AG04450 (cell line): Measurements from ENCODE around the gene FOS. TPM values are rescaled to one million over a fixed set of nuclear protein-coding genes. Genes with fewer than 3 reads are reported as not detected.
A peak's percentile ranks its signal among the peaks of the same experiment; 100 is the strongest.
"Not testable (repeated sequence)": the region's sequence is repeated elsewhere in the genome, so short reads cannot be mapped to it uniquely, and the experiment has no call there.

Source experiments
- CTCF ChIA-PET: fragments of 300-600, 350-600 bp; formaldehyde crosslinking; extraction: SDS; loops from one replicate; lab custom pipeline; 2022; ENCODE audit warnings: antibody characterized with exemption, inconsistent platforms; lab: Charles Lee
- POLR2A ChIA-PET: fragments of 350-600 bp; formaldehyde crosslinking; extraction: SDS; loops from one replicate; lab custom pipeline; 2021; ENCODE audit warnings: antibody characterized with exemption, inconsistent platforms; lab: Yijun Ruan, JAX
- DNase-seq: peaks from one replicate; pipeline ENCODE4 v3.0.0-alpha.2; 2011; ENCODE audit warnings: low read depth, low spot score
- H3K27ac ChIP-seq: one replicate; pipeline ENCODE4 v1.5.1; 2012; ENCODE audit warnings: low read depth, low read length, control low read depth
- H3K27me3 ChIP-seq: one replicate; pipeline ENCODE4 v1.6.0; 2012; ENCODE audit warnings: low read length; ENCODE audit not compliant: control insufficient read depth, insufficient read depth
- H3K4me3 ChIP-seq: 2 replicates; pipeline ENCODE4 v1.5.1; 2011; ENCODE audit warnings: mild to moderate bottlenecking, low read depth, low read length, control low read depth
- H3K9me3 ChIP-seq: 2 replicates; pipeline ENCODE4 v1.5.1; 2012; ENCODE audit warnings: low read length; ENCODE audit not compliant: control insufficient read depth, insufficient read depth
- CTCF ChIP-seq: IDR thresholded peaks from 2 replicates; pipeline ENCODE4 v1.5.1; 2011; ENCODE audit warnings: low read depth, low read length, control low read depth, inconsistent platforms
- polyA plus RNA-seq: library from polyadenylated mRNA; depleted of rRNA; stranded (reverse); fragments of >200 nt; gene quantifications from 2 replicates; pipeline ENCODE4 v1.2.3, GENCODE V29; 2011

The FOS gene
- polyA plus RNA-seq, 1 experiment: 30.6 TPM

- ChIA-PET POLR2A (no interaction called here), CTCF (interaction anchor here (0.8 kb wide), 1 partner anchor 71 kb away, joined by 3 read pairs; no protein-coding TSS in a partner anchor)
- no peak for DNase-seq
- Histone ChIP-seq H3K27me3 (no peaks in the 10 kb centered on the region), H3K9me3 (peaks cover 3% of the 10 kb centered on the region; the same call in 1 of the 2 replicates), H3K27ac (no peak overlapping the region), H3K4me3 (no peak overlapping the region)
- TF ChIP-seq CTCF: no peak
Observed at GRCh38 chr14:75232191-75232590, 46.4 kb upstream of the FOS start.

- H3K27ac ChIP-seq: no peak overlapping the region
- no peak for TF ChIP-seq CTCF
- POLR2A ChIA-PET: no interaction called here
- peaks cover 3% of the 10 kb centered on the region; the same call in 1 of the 2 replicates for H3K9me3 ChIP-seq
- H3K27me3 ChIP-seq: no peaks in the 10 kb centered on the region
- H3K4me3 ChIP-seq: no peak overlapping the region
- DNase-seq: no peak
- CTCF ChIA-PET: interaction anchor here (0.8 kb wide), 1 partner anchor 70 kb away, joined by 3 read pairs; no protein-coding TSS in a partner anchor
Observed at GRCh38 chr14:75232597-75232996, 46.0 kb upstream of the FOS start.

GRCh38 chr14:75234173-75235115, 44.2 kb upstream of the FOS start:
- no peak for TF ChIP-seq CTCF
- CTCF ChIA-PET: interaction anchor here (0.8 kb wide), 1 partner anchor 86 kb away, joined by 3 read pairs; no protein-coding TSS in a partner anchor

GRCh38 chr14:75235198-75235597, 43.4 kb upstream of the FOS start:
- CTCF ChIA-PET, H3K9me3 ChIP-seq, DNase-seq, H3K27me3 ChIP-seq, H3K4me3 ChIP-seq, H3K27ac ChIP-seq: not testable (repeated sequence)
- POLR2A ChIA-PET: interaction anchor here (0.8 kb wide), 1 partner anchor 24 kb away, joined by 3 read pairs; no protein-coding TSS in a partner anchor

More at GRCh38 chr14:75234173-75235115, 44.2 kb upstream of the FOS start:
- Histone ChIP-seq H3K27ac (peak overlapping the region; percentile 70), H3K27me3 (no peaks in the 10 kb centered on the region), H3K4me3 (no peak overlapping the region), H3K9me3 (peaks cover 3% of the 10 kb centered on the region; the same call in 1 of the 2 replicates)
- peak; percentile 66 for DNase-seq
- POLR2A ChIA-PET: interaction anchor here (0.8 to 1.4 kb wide), 2 partner anchors 10 to 24 kb away, joined by 3 read pairs; no protein-coding TSS in a partner anchor

- POLR2A ChIA-PET: interaction anchor here (0.6 kb wide), 1 partner anchor 60 kb away, joined by 5 read pairs; no protein-coding TSS in a partner anchor
Observed at GRCh38 chr14:75236467-75236866, 42.2 kb upstream of the FOS start.

More at GRCh38 chr14:75236467-75236866, 42.2 kb upstream of the FOS start:
- Histone ChIP-seq H3K27ac (no peak overlapping the region), H3K4me3 (no peak overlapping the region), H3K9me3 (peaks cover 3% of the 10 kb centered on the region; the same call in 1 of the 2 replicates), H3K27me3 (no peaks in the 10 kb centered on the region)
- TF ChIP-seq CTCF: no peak
- CTCF ChIA-PET: no interaction called here
- no peak for DNase-seq
